T-cell (primary cell): ENCODE measurements around the gene ZSCAN21. TPM values are rescaled to one million over a fixed set of nuclear protein-coding genes. Genes with fewer than 3 reads are reported as not detected.

Experiments used
- ATAC-seq, 4 experiments: fragments of 200-7000 bp in 3 of 4; fragments of 150-1000 bp in 1 of 4; cut with Tn5 transposase; replicated peaks in 1 of 4; 1 replicate in 3 of 4; 2 replicates in 1 of 4; pipeline ENCODE4 v1.10.0; 2021; ENCODE audit warnings: moderate library complexity in 3 of 4, mild to moderate bottlenecking in 2 of 4, moderate number of reproducible peaks in 1 of 4
- CTCF ChIA-PET, 2 donors: fragments of 300-600 bp; sonication (Branson Sonifier 250); formaldehyde crosslinking; loops; one replicate each; lab custom pipeline; 2022; ENCODE audit warnings: antibody characterized with exemption in 2 of 2; lab: Charles Lee
- POLR2A ChIA-PET, 2 donors: fragments of 300-600 bp; sonication (Branson Sonifier 250); formaldehyde crosslinking; loops; one replicate each; lab custom pipeline; 2022; ENCODE audit warnings: antibody characterized with exemption in 2 of 2; lab: Charles Lee
- DNase-seq, 35 experiments: peaks; one replicate each; pipeline versions ENCODE4 v3.0.0 to v3.0.0-alpha.2; 2013 to 2023
- H3K27ac ChIP-seq: one replicate; pipeline ENCODE4 v1.5.1; 2013; ENCODE audit warnings: low read length
- H3K27me3 ChIP-seq, 2 experiments: replicated peaks in 1 of 2; 1 replicate in 1 of 2; 2 replicates in 1 of 2; pipeline versions ENCODE4 v1.6.1 to v1.7.0; 2013; ENCODE audit warnings: low read length in 1 of 2, mixed read lengths in 1 of 2; ENCODE audit not compliant: control insufficient read depth in 2 of 2, insufficient read depth in 2 of 2; ENCODE audit errors: extremely low read depth in 1 of 2
- H3K36me3 ChIP-seq, 2 donors: 1 replicate in 1 of 2; 2 replicates in 1 of 2; pipeline versions ENCODE4 v1.6.1 to v1.7.0; 2013; ENCODE audit warnings: low read length in 1 of 2; ENCODE audit not compliant: control insufficient read depth in 2 of 2, insufficient read depth in 1 of 2; ENCODE audit errors: extremely low read depth in 1 of 2
- H3K4me1 ChIP-seq, 2 experiments: 1 replicate in 1 of 2; 2 replicates in 1 of 2; pipeline versions ENCODE4 v1.6.1 to v1.7.0; 2013; ENCODE audit warnings: low read length in 2 of 2, mixed read lengths in 1 of 2; ENCODE audit not compliant: insufficient read depth in 2 of 2, control insufficient read depth in 1 of 2; ENCODE audit errors: extremely low read depth in 1 of 2
- H3K4me3 ChIP-seq, 2 donors: 1 replicate in 1 of 2; 2 replicates in 1 of 2; pipeline versions ENCODE4 v1.5.1 to v1.7.0; 2013; ENCODE audit warnings: mild to moderate bottlenecking in 2 of 2, low read length in 1 of 2, moderate library complexity in 1 of 2; ENCODE audit not compliant: control insufficient read depth in 1 of 2; ENCODE audit errors: extremely low read depth in 1 of 2
- H3K9me3 ChIP-seq: 2 replicates; pipeline ENCODE4 v1.7.0; 2013
- H3K27ac Mint-ChIP-seq, 2 donors: one replicate each; pipeline ENCODE4 v1.8.0; 2020 to 2021; ENCODE audit warnings: mild to moderate bottlenecking in 2 of 2, mixed read lengths in 2 of 2
- H3K27me3 Mint-ChIP-seq, 2 donors: one replicate each; pipeline ENCODE4 v1.8.0; 2021 to 2022; ENCODE audit warnings: mixed read lengths in 2 of 2
- H3K36me3 Mint-ChIP-seq: one replicate; pipeline ENCODE4 v1.8.0; 2021; ENCODE audit warnings: mixed read lengths
- H3K4me1 Mint-ChIP-seq, 3 donors: one replicate each; pipeline ENCODE4 v1.8.0; 2020 to 2022; ENCODE audit warnings: mixed read lengths in 3 of 3, mild to moderate bottlenecking in 1 of 3
- H3K4me3 Mint-ChIP-seq, 3 donors: one replicate each; pipeline ENCODE4 v1.8.0; 2020 to 2022; ENCODE audit warnings: mild to moderate bottlenecking in 3 of 3, mixed read lengths in 3 of 3, moderate library complexity in 3 of 3
- H3K9me3 Mint-ChIP-seq, 3 donors: one replicate each; pipeline ENCODE4 v1.8.0; 2020 to 2022; ENCODE audit warnings: mixed read lengths in 3 of 3
- WGBS: methylation state at CpG from one replicate; pipeline ENCODE4 v1.1.5; 2013; ENCODE audit warnings: missing lambda C conversion rate; ENCODE audit not compliant: insufficient coverage; 5-methylcytosine and 5-hydroxymethylcytosine counted together
- total RNA-seq, 35 experiments: library from RNA in 6 of 35; stranded (reverse) in 6 of 35; fragments of 120-200 nt in 1 of 35; gene quantifications; one replicate each; pipeline versions ENCODE4 v1.2.1 to v1.2.4 and lab custom pipeline; 2013 to 2026

The ZSCAN21 gene
- total RNA-seq, 5 donors from 2014 or later (not counting 1 experiment from before 2014, with no cell fraction given): 4.4 to 9.9 (median 9.3) TPM

DNA sequence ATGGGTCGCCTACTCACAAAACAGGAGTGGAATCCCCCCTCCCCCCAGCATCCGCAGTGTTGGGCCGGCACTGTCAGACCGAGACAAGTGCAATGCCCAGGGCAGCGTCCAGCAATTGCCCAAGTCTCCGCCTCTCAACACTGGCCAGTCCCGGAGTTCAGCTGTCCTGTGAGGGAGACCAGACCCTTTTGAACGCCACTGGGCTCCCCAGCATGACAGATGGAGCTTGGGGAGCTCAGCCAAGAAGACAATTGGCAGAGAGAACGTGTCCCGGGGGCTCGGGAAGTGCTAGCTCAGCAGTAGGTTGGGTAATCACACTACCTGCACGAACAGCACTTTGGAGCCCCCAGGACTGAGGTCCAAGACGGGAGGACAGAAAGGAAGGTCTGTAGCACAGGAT lies 43.9 kb downstream of the ZSCAN21 start:
- WGBS: 85% methylated on average over 11 of the region's 13 CpGs
- H3K4me3 ChIP-seq: no peak overlapping the region
- Mint-ChIP-seq H3K4me1 (peaks cover 34 to 38% (median 35%) of the 10 kb centered on the region in 3 donors), H3K9me3 (no peaks in the 10 kb centered on the region), H3K27me3 (no peaks in the 10 kb centered on the region), H3K36me3 (peaks cover 65% of the 10 kb centered on the region), H3K27ac (peak overlapping the region in 1 of 2 donors; percentile 6), H3K4me3 (no peak overlapping the region)
- H3K4me1 ChIP-seq: peaks cover 3 to 13% of the 10 kb centered on the region in 2 experiments
- H3K36me3 ChIP-seq: peaks cover 44 to 82% of the 10 kb centered on the region in 2 donors
- ChIA-PET POLR2A (no interaction called here), CTCF (no interaction called here)
- ATAC-seq (no peak), DNase-seq (no peak)
- no peak overlapping the region for H3K27ac ChIP-seq
- no peaks in the 10 kb centered on the region for H3K9me3 ChIP-seq
- H3K27me3 ChIP-seq: no peaks in the 10 kb centered on the region

GRCh38 chr7:100093925-100094486 lies 44.4 kb downstream of the ZSCAN21 start:
- no peaks in the 10 kb centered on the region for H3K27me3 Mint-ChIP-seq
- 95% methylated on average over 15 of the region's 16 CpGs for WGBS
- peak overlapping the region in 1 of 2 donors; percentile 6 for H3K27ac Mint-ChIP-seq
- POLR2A ChIA-PET: no interaction called here
- no peak overlapping the region for H3K27ac ChIP-seq
- peaks cover 70% of the 10 kb centered on the region for H3K36me3 Mint-ChIP-seq
- peaks cover 45 to 87% of the 10 kb centered on the region in 2 donors for H3K36me3 ChIP-seq
- H3K4me1 Mint-ChIP-seq: peaks cover 39 to 42% (median 40%) of the 10 kb centered on the region in 3 donors
- H3K4me3 ChIP-seq: no peak overlapping the region
- no peak for DNase-seq
- CTCF ChIA-PET: interaction anchor here in 1 of 2 donors (0.8 kb wide), 1 partner anchor 12 kb away, joined by 3 read pairs; no protein-coding TSS in a partner anchor
- H3K9me3 Mint-ChIP-seq: no peaks in the 10 kb centered on the region
- no peaks in the 10 kb centered on the region for H3K27me3 ChIP-seq
- no peak for ATAC-seq
- H3K9me3 ChIP-seq: no peaks in the 10 kb centered on the region
- no peak overlapping the region for H3K4me3 Mint-ChIP-seq
- peaks cover 4 to 16% of the 10 kb centered on the region in 2 experiments for H3K4me1 ChIP-seq

DNA sequence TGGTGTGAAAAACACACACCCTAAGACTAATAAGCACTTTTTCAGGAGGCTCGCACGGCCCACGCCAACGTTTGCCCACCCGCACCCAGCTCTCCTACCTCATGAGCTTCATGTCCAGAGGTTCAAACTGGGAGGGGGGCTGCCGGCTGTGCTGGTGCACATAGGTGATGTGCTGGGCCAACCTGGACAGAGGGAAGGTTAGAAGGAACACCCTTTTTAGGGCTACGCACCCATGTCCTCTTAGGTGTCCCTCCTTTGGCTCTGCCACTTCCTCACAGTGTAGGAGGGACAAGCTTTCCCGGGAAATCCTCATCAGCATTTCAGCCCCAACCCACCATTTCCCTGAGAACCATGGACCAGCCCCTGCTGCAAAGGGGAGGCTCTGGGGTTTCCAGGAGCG lies 45.7 kb downstream of the ZSCAN21 start:
- peaks cover 77% of the 10 kb centered on the region for H3K36me3 Mint-ChIP-seq
- H3K4me3 ChIP-seq: no peak overlapping the region
- H3K4me1 Mint-ChIP-seq: peaks cover 39 to 47% (median 43%) of the 10 kb centered on the region in 3 donors
- no peak overlapping the region for H3K27ac ChIP-seq
- WGBS: 100% methylated on average over 2 of the region's 9 CpGs
- peaks cover 9 to 21% of the 10 kb centered on the region in 2 experiments for H3K4me1 ChIP-seq
- POLR2A ChIA-PET: no interaction called here
- no peaks in the 10 kb centered on the region for H3K27me3 ChIP-seq
- H3K9me3 ChIP-seq: no peaks in the 10 kb centered on the region
- DNase-seq (no peak), ATAC-seq (no peak)
- CTCF ChIA-PET: no interaction called here
- H3K27ac Mint-ChIP-seq: peak overlapping the region in 1 of 2 donors; percentile 39
- H3K9me3 Mint-ChIP-seq: no peaks in the 10 kb centered on the region
- peaks cover 45 to 91% of the 10 kb centered on the region in 2 donors for H3K36me3 ChIP-seq
- no peak overlapping the region for H3K4me3 Mint-ChIP-seq
- H3K27me3 Mint-ChIP-seq: no peaks in the 10 kb centered on the region

- Mint-ChIP-seq H3K36me3 (peaks cover 73% of the 10 kb centered on the region), H3K4me1 (peaks cover 38 to 45% (median 40%) of the 10 kb centered on the region in 3 donors), H3K27ac (peak overlapping the region in 1 of 2 donors; percentile 6), H3K27me3 (no peaks in the 10 kb centered on the region), H3K9me3 (no peaks in the 10 kb centered on the region), H3K4me3 (no peak overlapping the region)
- H3K27ac ChIP-seq: no peak overlapping the region
- ATAC-seq (no peak), DNase-seq (no peak)
- WGBS: 95% methylated on average over 16 of the region's 17 CpGs
- peaks cover 45 to 87% of the 10 kb centered on the region in 2 donors for H3K36me3 ChIP-seq
- CTCF ChIA-PET: no interaction called here
- POLR2A ChIA-PET: no interaction called here
- H3K27me3 ChIP-seq: no peaks in the 10 kb centered on the region
- no peaks in the 10 kb centered on the region for H3K9me3 ChIP-seq
- H3K4me1 ChIP-seq: peaks cover 9 to 21% of the 10 kb centered on the region in 2 experiments
- H3K4me3 ChIP-seq: no peak overlapping the region
Observed at GRCh38 chr7:100095704-100096103, 46.1 kb downstream of the ZSCAN21 start.

- H3K4me3 ChIP-seq: no peak overlapping the region
- 96% methylated on average over 7 of the region's 10 CpGs for WGBS
- Mint-ChIP-seq H3K4me1 (peaks cover 45 to 49% (median 45%) of the 10 kb centered on the region in 3 donors), H3K27ac (peak overlapping the region; percentile 94 to 96), H3K4me3 (peak overlapping the region; percentile 91 to 96 (median 92)), H3K36me3 (peaks cover 45% of the 10 kb centered on the region), H3K9me3 (no peaks in the 10 kb centered on the region), H3K27me3 (no peaks in the 10 kb centered on the region)
- DNase-seq (no peak), ATAC-seq (no peak)
- peaks cover 23 to 55% of the 10 kb centered on the region in 2 donors for H3K36me3 ChIP-seq
- H3K27me3 ChIP-seq: no peaks in the 10 kb centered on the region
- POLR2A ChIA-PET: interaction anchor here in 1 of 2 donors (0.6 kb wide), 1 partner anchor 272 kb away, joined by 4 read pairs; no protein-coding TSS in a partner anchor
- H3K27ac ChIP-seq: peak overlapping the region; percentile 66
- peaks cover 9 to 38% of the 10 kb centered on the region in 2 experiments for H3K4me1 ChIP-seq
- CTCF ChIA-PET: interaction anchor here (0.6 to 0.9 kb wide), 2 partner anchors 111 to 119 kb away, joined by 5 to 12 read pairs; no protein-coding TSS in a partner anchor
- H3K9me3 ChIP-seq: no peaks in the 10 kb centered on the region
Observed at GRCh38 chr7:100098913-100099312, 49.3 kb downstream of the ZSCAN21 start.

- Histone ChIP-seq H3K36me3 (peaks cover 24 to 50% of the 10 kb centered on the region in 2 donors), H3K27ac (peak overlapping the region; percentile 66), H3K4me3 (peak overlapping the region; percentile 74 to 98), H3K27me3 (no peaks in the 10 kb centered on the region), H3K9me3 (no peaks in the 10 kb centered on the region), H3K4me1 (peaks cover 9 to 38% of the 10 kb centered on the region in 2 experiments)
- H3K36me3 Mint-ChIP-seq: peaks cover 45% of the 10 kb centered on the region
- DNase-seq (no peak), ATAC-seq (no peak)
- ChIA-PET POLR2A (no interaction called here), CTCF (interaction anchor here (0.6 to 0.9 kb wide), 2 partner anchors 111 to 119 kb away, joined by 5 to 12 read pairs; no protein-coding TSS in a partner anchor)
- 69% methylated on average over 12 of the region's 12 CpGs for WGBS
- peak overlapping the region; percentile 94 to 96 for H3K27ac Mint-ChIP-seq
- peaks cover 45 to 49% (median 45%) of the 10 kb centered on the region in 3 donors for H3K4me1 Mint-ChIP-seq
- no peaks in the 10 kb centered on the region for H3K9me3 Mint-ChIP-seq
- H3K27me3 Mint-ChIP-seq: no peaks in the 10 kb centered on the region
- H3K4me3 Mint-ChIP-seq: peak overlapping the region; percentile 91 to 96 (median 92)
Observed at GRCh38 chr7:100099452-100099851, 49.9 kb downstream of the ZSCAN21 start.
